ENCODE data around the gene GLP1R.
A peak's percentile ranks its signal among the peaks of the same experiment; 100 is the strongest.

DNA sequence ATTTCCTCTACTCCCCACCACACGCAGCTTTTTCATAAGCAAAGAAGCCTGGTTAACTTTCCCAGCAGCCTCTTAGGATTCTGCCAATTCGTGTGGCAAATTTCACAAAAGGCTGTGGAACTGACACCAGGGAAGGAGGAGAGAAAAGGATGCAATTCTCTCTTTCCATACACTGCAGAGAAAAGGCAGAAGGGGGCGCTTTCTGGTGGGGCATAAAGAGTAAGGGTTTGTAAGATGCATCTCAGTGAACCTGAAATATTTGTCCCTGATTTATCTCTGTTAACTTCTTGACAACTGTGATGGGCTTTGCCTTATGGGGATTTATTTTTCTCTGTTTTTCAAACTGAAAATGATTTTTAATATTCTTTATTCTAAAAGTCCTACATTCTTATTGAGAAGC lies 45.5 kb upstream of the GLP1R start:
- TF ChIP-seq EZH2 (IDR thresholded peaks at IDR 0.05; ENCODE audit: borderline replicate concordance, low read depth, low read length, poor library complexity, severe bottlenecking): no peak
- TF ChIP-seq, protein P1, sequence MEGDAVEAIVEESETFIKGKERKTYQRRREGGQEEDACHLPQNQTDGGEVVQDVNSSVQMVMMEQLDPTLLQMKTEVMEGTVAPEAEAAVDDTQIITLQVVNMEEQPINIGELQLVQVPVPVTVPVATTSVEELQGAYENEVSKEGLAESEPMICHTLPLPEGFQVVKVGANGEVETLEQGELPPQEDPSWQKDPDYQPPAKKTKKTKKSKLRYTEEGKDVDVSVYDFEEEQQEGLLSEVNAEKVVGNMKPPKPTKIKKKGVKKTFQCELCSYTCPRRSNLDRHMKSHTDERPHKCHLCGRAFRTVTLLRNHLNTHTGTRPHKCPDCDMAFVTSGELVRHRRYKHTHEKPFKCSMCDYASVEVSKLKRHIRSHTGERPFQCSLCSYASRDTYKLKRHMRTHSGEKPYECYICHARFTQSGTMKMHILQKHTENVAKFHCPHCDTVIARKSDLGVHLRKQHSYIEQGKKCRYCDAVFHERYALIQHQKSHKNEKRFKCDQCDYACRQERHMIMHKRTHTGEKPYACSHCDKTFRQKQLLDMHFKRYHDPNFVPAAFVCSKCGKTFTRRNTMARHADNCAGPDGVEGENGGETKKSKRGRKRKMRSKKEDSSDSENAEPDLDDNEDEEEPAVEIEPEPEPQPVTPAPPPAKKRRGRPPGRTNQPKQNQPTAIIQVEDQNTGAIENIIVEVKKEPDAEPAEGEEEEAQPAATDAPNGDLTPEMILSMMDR (conservative IDR thresholded peaks at IDR 0.05; ENCODE audit: low read depth, low read length): peak; percentile 45
